ENCODE data around the gene PGBD2.
"Not testable (repeated sequence)": the region's sequence is repeated elsewhere in the genome, so short reads cannot be mapped to it uniquely, and the experiment has no call there.

The PGBD2 gene

DNA sequence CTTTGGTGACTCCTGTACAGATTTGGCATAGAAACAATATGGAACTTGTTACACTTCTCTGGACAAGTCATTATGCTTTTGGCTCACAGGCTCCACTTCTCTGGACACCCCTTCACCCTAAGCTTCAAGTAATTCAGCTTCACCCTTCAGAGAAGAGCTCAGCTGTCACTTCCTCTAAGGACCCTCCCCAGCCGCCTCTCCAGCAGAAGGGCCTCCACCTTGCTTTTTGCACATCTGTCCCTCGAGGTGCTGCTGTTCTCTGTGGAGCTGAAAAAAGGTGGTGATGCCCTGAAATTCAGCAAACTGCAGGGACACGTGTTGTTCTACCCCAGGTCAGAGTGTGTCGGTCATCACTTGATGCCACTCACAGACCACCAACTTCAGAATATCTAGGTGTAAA is 19.8 kb downstream of the PGBD2 start:
- not testable (repeated sequence) for DNase-seq (ENCODE audit: low read depth in 3 of 3)

DNA sequence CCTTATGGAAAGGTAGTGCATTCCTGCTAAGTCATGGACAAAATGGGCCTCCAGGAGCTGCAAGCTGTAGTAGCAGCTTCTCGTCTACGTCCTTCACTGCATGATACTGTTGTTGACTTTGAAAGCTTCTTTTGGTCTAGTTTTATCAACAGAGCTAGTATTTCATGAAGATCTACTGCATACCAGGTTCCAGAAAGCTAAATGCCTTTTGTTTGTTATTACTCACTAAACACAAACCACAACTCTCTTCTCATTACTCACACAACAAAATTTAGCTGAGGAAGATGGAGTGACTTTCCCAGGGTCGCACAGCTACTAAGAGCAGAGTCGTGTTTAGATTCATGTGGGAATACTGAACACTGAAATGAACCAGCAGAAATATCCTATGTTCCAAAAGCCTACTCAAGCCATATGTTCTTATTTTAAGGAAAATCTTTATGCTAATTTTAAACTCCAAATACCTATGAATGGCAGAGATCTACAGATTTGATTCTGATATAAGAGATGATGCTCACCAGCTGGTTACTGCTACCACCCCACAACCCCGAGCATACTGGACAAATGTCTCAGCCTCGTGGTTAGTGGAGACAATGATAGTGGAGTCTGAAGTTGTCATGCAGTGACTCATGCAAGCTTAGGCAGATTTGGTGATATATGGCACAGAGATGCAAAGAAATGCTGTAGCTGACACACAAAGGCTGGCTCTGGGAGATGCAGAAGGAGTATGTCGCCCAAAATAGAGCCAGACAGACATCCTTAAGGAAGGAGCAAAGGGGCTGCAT is 20.6 kb downstream of the PGBD2 start:
- no peak for DNase-seq (ENCODE audit: low read depth in 3 of 3)

- not testable (repeated sequence) for DNase-seq (ENCODE audit: low read depth in 3 of 3)
Measured at GRCh38 chr1:248927283-248927682, 21.2 kb downstream of the PGBD2 start.

DNA sequence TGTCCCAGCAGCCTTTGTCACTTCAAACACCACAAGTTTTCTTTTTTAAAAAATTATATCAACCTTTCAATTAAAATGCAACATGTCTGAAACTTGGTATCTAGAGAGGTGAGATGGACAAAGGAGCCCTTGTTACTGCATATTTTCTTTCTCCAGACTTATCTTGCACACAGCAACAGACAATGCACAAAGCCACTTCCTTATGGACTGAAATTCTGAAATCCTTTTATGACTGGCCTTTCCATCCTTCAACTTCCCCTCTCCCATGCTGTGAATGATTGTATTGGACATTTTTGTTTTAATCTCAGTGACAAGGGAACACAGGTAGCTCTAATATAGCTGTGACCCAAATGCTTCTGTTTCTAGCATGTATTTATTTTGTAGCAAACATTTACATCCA is 22.1 kb downstream of the PGBD2 start:
- DNase-seq (ENCODE audit: low read depth in 3 of 3) = not testable (repeated sequence)

GRCh38 chr1:248930037-248930436 is 24.0 kb downstream of the PGBD2 start:
- DNase-seq (ENCODE audit: low read depth in 3 of 3) = not testable (repeated sequence)

GRCh38 chr1:248938173-248938809 is 32.3 kb downstream of the PGBD2 start:
- DNase-seq (ENCODE audit: low read depth in 3 of 3) = not testable (repeated sequence)

- not testable (repeated sequence) for DNase-seq (ENCODE audit: low read depth in 3 of 3)
Measured at GRCh38 chr1:248944134-248944999, 38.3 kb downstream of the PGBD2 start.

- DNase-seq (ENCODE audit: low read depth in 3 of 3) = not testable (repeated sequence)
Measured at GRCh38 chr1:248945000-248945423, 39.0 kb downstream of the PGBD2 start.

DNA sequence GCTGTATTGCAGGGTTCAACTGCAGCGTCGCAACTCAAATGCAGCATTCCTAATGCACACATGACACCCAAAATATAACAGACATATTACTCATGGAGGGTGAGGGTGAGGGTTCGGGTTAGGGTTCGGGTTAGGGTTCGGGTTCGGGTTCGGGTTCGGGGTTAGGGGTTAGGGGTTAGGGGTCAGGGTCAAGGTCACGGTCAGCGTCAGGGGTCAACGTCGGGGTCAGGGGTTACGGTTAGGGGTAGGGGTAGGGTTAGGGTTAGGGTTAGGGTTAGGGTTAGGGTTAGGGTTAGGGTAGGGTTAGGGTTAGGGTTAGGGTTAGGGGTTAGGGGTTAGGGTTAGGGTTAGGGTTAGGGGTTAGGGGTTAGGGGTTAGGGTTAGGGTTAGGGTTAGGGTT is 39.4 kb downstream of the PGBD2 start:
- not testable (repeated sequence) for DNase-seq (ENCODE audit: low read depth in 3 of 3)

DNA sequence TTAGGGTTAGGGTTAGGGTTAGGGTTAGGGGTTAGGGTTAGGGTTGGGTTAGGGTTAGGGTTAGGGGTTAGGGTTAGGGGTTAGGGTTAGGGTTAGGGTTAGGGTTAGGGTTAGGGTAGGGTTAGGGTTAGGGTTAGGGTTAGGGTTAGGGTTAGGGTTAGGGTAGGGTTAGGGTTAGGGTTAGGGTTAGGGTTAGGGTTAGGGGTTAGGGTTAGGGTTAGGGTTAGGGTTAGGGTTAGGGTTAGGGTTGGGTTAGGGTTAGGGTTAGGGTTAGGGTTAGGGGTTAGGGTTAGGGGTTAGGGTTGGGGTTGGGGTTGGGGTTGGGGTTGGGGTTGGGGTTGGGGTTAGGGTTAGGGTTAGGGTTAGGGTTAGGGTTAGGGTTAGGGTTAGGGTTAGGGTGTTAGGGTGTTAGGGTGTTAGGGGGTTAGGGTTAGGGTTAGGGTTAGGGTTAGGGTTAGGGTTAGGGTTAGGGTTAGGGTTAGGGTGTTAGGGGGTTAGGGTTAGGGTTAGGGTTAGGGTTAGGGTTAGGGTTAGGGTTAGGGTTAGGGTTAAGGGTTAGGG is 39.9 kb downstream of the PGBD2 start:
- DNase-seq (ENCODE audit: low read depth in 3 of 3) = not testable (repeated sequence)
